ENCODE data around the gene FGF1. TPM values are rescaled to one million over a fixed set of nuclear protein-coding genes. Genes with fewer than 3 reads are reported as not detected.

The FGF1 gene
- total and polyA plus RNA-seq, 2 of the 4 experiments (the other 2 are of a cell fraction) = 7.6 to 7.7 TPM

DNA sequence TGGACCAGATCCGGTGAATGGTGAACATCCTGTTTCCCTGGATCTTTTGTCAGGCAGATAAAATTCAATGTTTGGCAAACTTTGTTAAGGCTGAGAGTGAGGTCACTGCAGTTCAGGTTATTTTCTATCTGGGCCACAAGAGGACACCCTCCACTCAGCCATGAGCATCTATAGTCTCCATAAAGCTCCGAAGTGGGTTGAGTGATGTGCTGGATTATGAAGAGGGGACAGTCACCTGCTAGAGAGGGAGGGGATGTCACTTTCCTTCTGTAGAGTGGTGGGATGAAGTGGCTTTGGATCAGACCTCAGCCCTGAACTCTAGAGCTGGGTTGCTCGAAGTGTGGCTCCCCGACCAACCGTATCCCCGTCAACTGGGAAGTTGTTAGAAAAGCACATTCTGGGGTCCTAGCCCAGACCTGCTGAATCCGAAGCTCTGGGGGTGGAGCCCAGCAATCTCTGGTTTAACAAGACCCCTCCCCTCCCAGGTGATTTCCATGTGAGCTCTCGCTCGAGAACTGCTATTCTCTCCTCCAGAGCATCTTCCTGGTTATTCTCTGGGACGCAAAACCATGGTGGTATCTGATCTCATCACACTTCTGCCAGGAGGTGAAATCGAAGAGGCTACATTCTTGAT is 31.8 kb upstream of the FGF1 start (continued):
- TF ChIP-seq RCOR1 (IDR thresholded peaks at IDR 0.05; ENCODE audit: insufficient replicate concordance, low read length) = no peak

DNA sequence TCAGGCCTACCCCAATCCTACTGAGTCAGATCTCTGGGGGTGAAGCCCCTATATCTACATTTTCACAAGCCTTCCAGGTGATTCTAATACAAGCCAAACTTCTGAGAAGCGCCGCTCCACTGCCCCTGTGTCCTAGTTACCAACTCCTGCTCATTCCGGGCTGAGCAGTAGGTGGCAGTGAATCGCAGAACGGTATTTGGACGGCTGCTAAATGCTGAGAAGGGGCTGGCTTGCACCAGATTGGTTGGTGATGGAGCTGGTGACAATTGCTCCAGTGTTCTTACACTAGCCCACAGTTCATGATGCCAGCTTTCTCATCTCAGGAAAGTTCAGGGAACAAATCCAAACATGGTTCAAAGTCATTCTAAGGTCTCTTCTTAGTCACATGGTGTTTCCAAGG is 31.1 kb upstream of the FGF1 start:
- Histone ChIP-seq H3K56ac (ENCODE audit: extremely low read depth, insufficient read depth, low read length) (no peak overlapping the region), H4K20me1 (ENCODE audit: insufficient read depth, low read length) (no peaks in the 10 kb centered on the region), H3K9me3 (ENCODE audit: control insufficient read depth, insufficient read depth, low read length) (no peaks in the 10 kb centered on the region), H3K27ac (ENCODE audit: insufficient read depth, low read length) (no peak overlapping the region), H2BK15ac (ENCODE audit: low read depth, low read length) (no peak overlapping the region), H2BK20ac (ENCODE audit: low read depth, low read length) (no peak overlapping the region), H2AFZ (replicated peaks; ENCODE audit: low read length, poor library complexity) (no peak overlapping the region), H3K14ac (replicated peaks; ENCODE audit: low read depth, low read length) (no peak overlapping the region), H2BK120ac (ENCODE audit: low read depth, low read length) (no peak overlapping the region), H3K79me1 (ENCODE audit: low read depth in 1 of 2, low read length in 2 of 2) (no peaks in the 10 kb centered on the region), H3K4me1 (ENCODE audit: control insufficient read depth, insufficient read depth, low read length) (peaks cover 5% of the 10 kb centered on the region; the same call in 1 of the 2 replicates), H4K8ac (ENCODE audit: low read depth in 2 of 2, low read length in 2 of 2) (no peak overlapping the region), H3K4ac (ENCODE audit: low read depth, low read length) (no peak overlapping the region), H3K9ac (ENCODE audit: low read depth, low read length) (no peak overlapping the region), H3K9me1 (ENCODE audit: insufficient read depth, low read length) (peaks cover 10% of the 10 kb centered on the region), H2BK5ac (ENCODE audit: low read depth, low read length, poor library complexity, severe bottlenecking) (no peak overlapping the region), H4K91ac (ENCODE audit: insufficient read depth, low read depth, low read length) (no peak overlapping the region), H3K4me3 (ENCODE audit: insufficient read depth, low read depth, low read length) (no peak overlapping the region), H3K4me2 (ENCODE audit: low read depth, low read length) (no peak overlapping the region), H3K23ac (ENCODE audit: low read depth, low read length) (no peak overlapping the region), H3K36me3 (ENCODE audit: control insufficient read depth, insufficient read depth, low read length) (no peaks in the 10 kb centered on the region), H3K27me3 (ENCODE audit: control insufficient read depth, insufficient read depth, low read length) (no peaks in the 10 kb centered on the region), H2AK5ac (ENCODE audit: low read depth, low read length) (no peak overlapping the region), H2AK9ac (replicated peaks; ENCODE audit: low read depth, low read length, poor library complexity) (no peak overlapping the region), H4K5ac (ENCODE audit: low read depth, low read length) (no peak overlapping the region), H3K18ac (ENCODE audit: low read depth, low read length) (no peak overlapping the region)
- BruUV-seq (replicated peaks) = no TSS peak
- intact Hi-C loops (cut with micrococcal nuclease) (loop anchor here (1.0 to 10.0 kb wide), 3 partner anchors 150 to 1468 kb away; no protein-coding TSS in a partner anchor), in situ Hi-C loops (cut with MboI; ENCODE audit: low sequenced_read_pairs) (no loop called here), dilution Hi-C loops (cut with HindIII; ENCODE audit: low sequenced_read_pairs, unreplicated experiment) (loop anchor here (25.0 kb wide), 1 partner anchor 170 kb away; no protein-coding TSS in a partner anchor)
- ATAC-seq (ENCODE audit: low read depth) (peak; percentile 71), DNase-seq (peak; percentile 51)
- WGBS, 2 experiments (ENCODE audit: extremely low coverage in 2 of 2, insufficient read length in 1 of 2) = no CpG with 5 or more reads among the region's 6 CpGs
- POLR2A ChIA-PET (ENCODE audit: unreplicated experiment) = no interaction called here
- CTCF ChIA-PET = interaction anchor here (0.7 to 4.8 kb wide), 11 partner anchors 15 to 180 kb away, joined by 3 to 38 read pairs (median 6); partner anchors contain the start of gene ARHGAP26
- TF ChIP-seq SMC3 (IDR thresholded peaks at IDR 0.05; ENCODE audit: low read depth, low read length) = peak; percentile 63
- TF ChIP-seq, protein P1, sequence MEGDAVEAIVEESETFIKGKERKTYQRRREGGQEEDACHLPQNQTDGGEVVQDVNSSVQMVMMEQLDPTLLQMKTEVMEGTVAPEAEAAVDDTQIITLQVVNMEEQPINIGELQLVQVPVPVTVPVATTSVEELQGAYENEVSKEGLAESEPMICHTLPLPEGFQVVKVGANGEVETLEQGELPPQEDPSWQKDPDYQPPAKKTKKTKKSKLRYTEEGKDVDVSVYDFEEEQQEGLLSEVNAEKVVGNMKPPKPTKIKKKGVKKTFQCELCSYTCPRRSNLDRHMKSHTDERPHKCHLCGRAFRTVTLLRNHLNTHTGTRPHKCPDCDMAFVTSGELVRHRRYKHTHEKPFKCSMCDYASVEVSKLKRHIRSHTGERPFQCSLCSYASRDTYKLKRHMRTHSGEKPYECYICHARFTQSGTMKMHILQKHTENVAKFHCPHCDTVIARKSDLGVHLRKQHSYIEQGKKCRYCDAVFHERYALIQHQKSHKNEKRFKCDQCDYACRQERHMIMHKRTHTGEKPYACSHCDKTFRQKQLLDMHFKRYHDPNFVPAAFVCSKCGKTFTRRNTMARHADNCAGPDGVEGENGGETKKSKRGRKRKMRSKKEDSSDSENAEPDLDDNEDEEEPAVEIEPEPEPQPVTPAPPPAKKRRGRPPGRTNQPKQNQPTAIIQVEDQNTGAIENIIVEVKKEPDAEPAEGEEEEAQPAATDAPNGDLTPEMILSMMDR (conservative IDR thresholded peaks at IDR 0.05; ENCODE audit: low read depth, low read length) = peak; percentile 54
- TF ChIP-seq NFE2L2 (IDR thresholded peaks at IDR 0.05; ENCODE audit: low read depth, low read length) = no peak
- no peak for TF ChIP-seq POLR2A (IDR thresholded peaks at IDR 0.05; ENCODE audit: low read depth, low read length)
- TF ChIP-seq, protein P2, sequence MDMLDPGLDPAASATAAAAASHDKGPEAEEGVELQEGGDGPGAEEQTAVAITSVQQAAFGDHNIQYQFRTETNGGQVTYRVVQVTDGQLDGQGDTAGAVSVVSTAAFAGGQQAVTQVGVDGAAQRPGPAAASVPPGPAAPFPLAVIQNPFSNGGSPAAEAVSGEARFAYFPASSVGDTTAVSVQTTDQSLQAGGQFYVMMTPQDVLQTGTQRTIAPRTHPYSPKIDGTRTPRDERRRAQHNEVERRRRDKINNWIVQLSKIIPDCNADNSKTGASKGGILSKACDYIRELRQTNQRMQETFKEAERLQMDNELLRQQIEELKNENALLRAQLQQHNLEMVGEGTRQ (IDR thresholded peaks at IDR 0.05; ENCODE audit: low read depth, low read length) = no peak
- no peak for TF ChIP-seq CEBPB (IDR thresholded peaks at IDR 0.05; ENCODE audit: low read depth, low read length)
- peak; percentile 56 for TF ChIP-seq RAD21 (IDR thresholded peaks at IDR 0.05; ENCODE audit: low read length)
- no peak for TF ChIP-seq RFX5 (IDR thresholded peaks at IDR 0.05; ENCODE audit: low read depth, low read length)
- no peak for TF ChIP-seq CHD1 (IDR thresholded peaks at IDR 0.05; ENCODE audit: low read depth, low read length)
- TF ChIP-seq, protein P3, sequence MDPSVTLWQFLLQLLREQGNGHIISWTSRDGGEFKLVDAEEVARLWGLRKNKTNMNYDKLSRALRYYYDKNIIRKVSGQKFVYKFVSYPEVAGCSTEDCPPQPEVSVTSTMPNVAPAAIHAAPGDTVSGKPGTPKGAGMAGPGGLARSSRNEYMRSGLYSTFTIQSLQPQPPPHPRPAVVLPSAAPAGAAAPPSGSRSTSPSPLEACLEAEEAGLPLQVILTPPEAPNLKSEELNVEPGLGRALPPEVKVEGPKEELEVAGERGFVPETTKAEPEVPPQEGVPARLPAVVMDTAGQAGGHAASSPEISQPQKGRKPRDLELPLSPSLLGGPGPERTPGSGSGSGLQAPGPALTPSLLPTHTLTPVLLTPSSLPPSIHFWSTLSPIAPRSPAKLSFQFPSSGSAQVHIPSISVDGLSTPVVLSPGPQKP (IDR thresholded peaks at IDR 0.05; ENCODE audit: borderline replicate concordance, low read depth, low read length) = no peak
- TF ChIP-seq FOS (IDR thresholded peaks at IDR 0.05; ENCODE audit: low read depth, low read length) = no peak
- TF ChIP-seq BHLHE40 (IDR thresholded peaks at IDR 0.05; ENCODE audit: low read depth, low read length) = no peak
- TF ChIP-seq MAZ (IDR thresholded peaks at IDR 0.05; ENCODE audit: borderline replicate concordance, low read depth, low read length) = no peak
